Bronchial epithelial cell (primary cell): ENCODE data around the gene ID1. TPM values are rescaled to one million over a fixed set of nuclear protein-coding genes. Genes with fewer than 3 reads are reported as not detected.

Experiments
- DNase-seq: peaks from one replicate; pipeline ENCODE4 v3.0.0-alpha.2; 2010; ENCODE audit warnings: low read depth
- FAIRE-seq: peaks from 2 replicates; lab custom pipeline; 2011; peaks lifted over from hg19 to GRCh38; lab: Jason Lieb, UNC
- H3K27me3 ChIP-seq: 2 replicates; pipeline ENCODE4 v1.5.1; 2011; ENCODE audit warnings: low read length; ENCODE audit not compliant: control insufficient read depth, insufficient read depth
- H3K36me3 ChIP-seq: 2 replicates; pipeline ENCODE4 v1.5.1; 2011; ENCODE audit warnings: low read length; ENCODE audit not compliant: control insufficient read depth, insufficient read depth
- H3K4me3 ChIP-seq: 2 replicates; pipeline ENCODE4 v1.5.1; 2011; ENCODE audit warnings: mild to moderate bottlenecking, low read depth, low read length, control low read depth
- CTCF ChIP-seq: IDR thresholded peaks from 2 replicates; pipeline ENCODE4 v1.5.1; 2011; ENCODE audit warnings: mild to moderate bottlenecking, moderate library complexity, low read length, control low read depth, inconsistent platforms; ENCODE audit not compliant: insufficient read depth, severe bottlenecking
- total RNA-seq: library from RNA; depleted of rRNA; stranded (reverse); fragments of >200 nt; gene quantifications from 2 replicates; pipeline ENCODE4 v1.2.1, GENCODE V29; 2014

The ID1 gene
- 426 and 930 TPM in 2 replicates for total RNA-seq

GRCh38 chr20:31605031-31605901 is at the start of gene ID1:
ID1 (plus strand) TSS chr20:31605289; CDS start chr20:31605388, 99 bp downstream.
- DNase-seq, result peak; percentile 83
- H3K36me3 ChIP-seq, result peaks cover 7% of the 10 kb centered on the region
- no peak for FAIRE-seq
- H3K27me3 ChIP-seq, result no peaks in the 10 kb centered on the region
- peak within 1 kb of the TSS; percentile 95 for H3K4me3 ChIP-seq
- no peak for TF ChIP-seq CTCF

GRCh38 chr20:31559704-31560093 is 45.4 kb upstream of the ID1 start:
- DNase-seq (no peak), FAIRE-seq (no peak)
- H3K27me3 ChIP-seq, result no peaks in the 10 kb centered on the region
- peaks cover 22% of the 10 kb centered on the region for H3K36me3 ChIP-seq
- no peak for TF ChIP-seq CTCF
- H3K4me3 ChIP-seq, result no peak overlapping the region

GRCh38 chr20:31560094-31560745 is 44.9 kb upstream of the ID1 start:
- FAIRE-seq (no peak), DNase-seq (peak; percentile 72)
- peak; percentile 90 for TF ChIP-seq CTCF
- Histone ChIP-seq H3K27me3 (no peaks in the 10 kb centered on the region), H3K36me3 (peaks cover 22% of the 10 kb centered on the region), H3K4me3 (no peak overlapping the region)

GRCh38 chr20:31560746-31561598 is 44.1 kb upstream of the ID1 start:
- no peak overlapping the region for H3K4me3 ChIP-seq
- peaks cover 22% of the 10 kb centered on the region for H3K36me3 ChIP-seq
- no peak for TF ChIP-seq CTCF
- FAIRE-seq (no peak), DNase-seq (peak; percentile 96)
- no peaks in the 10 kb centered on the region for H3K27me3 ChIP-seq

- DNase-seq, result no peak
- no peak for TF ChIP-seq CTCF
- FAIRE-seq, result no peak
- H3K36me3 ChIP-seq, result peaks cover 20% of the 10 kb centered on the region
- no peaks in the 10 kb centered on the region for H3K27me3 ChIP-seq
- H3K4me3 ChIP-seq, result no peak overlapping the region
These were observed 42.8 kb upstream of the ID1 start for GRCh38 chr20:31562241-31562640.
